ENCODE results near the gene CDH20. TPM values are rescaled to one million over a fixed set of nuclear protein-coding genes. Genes with fewer than 3 reads are reported as not detected.

CDH20 gene
- polyA plus RNA-seq, 2 of the 4 experiments (the other 2 are of a cell fraction), result not detected

DNA sequence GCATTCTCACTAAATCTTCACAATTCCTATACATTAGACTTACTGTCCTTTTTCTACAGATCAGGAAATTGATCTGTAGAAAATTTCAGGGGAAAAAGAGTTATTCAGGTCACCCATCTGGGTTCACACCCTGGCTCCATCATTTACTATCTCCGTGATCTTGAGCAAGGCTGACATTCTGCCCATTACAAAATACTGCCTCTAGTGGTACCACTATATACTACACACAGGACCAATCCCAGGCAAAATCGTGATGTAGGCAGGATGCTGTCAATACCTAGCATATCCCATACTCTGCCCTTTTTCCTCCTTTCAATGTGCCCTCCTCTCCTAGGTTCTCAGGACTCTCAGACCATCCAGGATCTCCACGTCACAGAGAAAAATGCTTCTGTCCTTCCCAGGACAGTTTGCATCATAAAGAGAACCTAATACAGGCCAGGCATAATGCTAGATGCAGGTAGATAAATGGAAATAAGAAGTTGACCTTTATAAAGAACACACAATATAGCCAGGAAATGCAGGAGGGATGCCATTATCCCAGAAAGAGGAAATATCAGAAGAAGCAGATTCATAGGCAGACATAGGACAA is 101.9 kb downstream of the CDH20 start:
- DNase-seq (ENCODE audit: low read depth in 1 of 2, low spot score in 1 of 2) (peak in 1 of 2 experiments; percentile 12), FAIRE-seq (no peak), ATAC-seq (peak; percentile 54 to 64; a peak in 2 of 6 replicates)
- Histone ChIP-seq H3K27ac (no peak overlapping the region), H3K4me3 (no peak overlapping the region), H3K4me2 (no peak overlapping the region), H3K4me1 (no peaks in the 10 kb centered on the region), H3K9me3 (no peaks in the 10 kb centered on the region)
- WGBS (ENCODE audit: missing lambda C conversion rate), result 2% methylated on average over 3 of the region's 3 CpGs
- POLR2A ChIA-PET, result no interaction called here
- TF ChIP-seq MYC (IDR thresholded peaks at IDR 0.05; ENCODE audit: borderline replicate concordance, low read length), result no peak
- no peak for TF ChIP-seq POLR2AphosphoS2 (conservative IDR thresholded peaks at IDR 0.05; ENCODE audit: low read length)
- TF ChIP-seq HEYL (CRISPR knock-in tag; IDR thresholded peaks at IDR 0.05), result no peak
- TF ChIP-seq, protein P1, sequence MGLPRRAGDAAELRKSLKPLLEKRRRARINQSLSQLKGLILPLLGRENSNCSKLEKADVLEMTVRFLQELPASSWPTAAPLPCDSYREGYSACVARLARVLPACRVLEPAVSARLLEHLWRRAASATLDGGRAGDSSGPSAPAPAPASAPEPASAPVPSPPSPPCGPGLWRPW (IDR thresholded peaks at IDR 0.05), result no peak
- no peak for TF ChIP-seq NR3C1 (IDR thresholded peaks at IDR 0.05)
- peak; percentile 16; the same call in 1 of the 3 replicates for TF ChIP-seq CTCF (IDR thresholded peaks at IDR 0.05)
- CTCF ChIA-PET, result no interaction called here

DNA sequence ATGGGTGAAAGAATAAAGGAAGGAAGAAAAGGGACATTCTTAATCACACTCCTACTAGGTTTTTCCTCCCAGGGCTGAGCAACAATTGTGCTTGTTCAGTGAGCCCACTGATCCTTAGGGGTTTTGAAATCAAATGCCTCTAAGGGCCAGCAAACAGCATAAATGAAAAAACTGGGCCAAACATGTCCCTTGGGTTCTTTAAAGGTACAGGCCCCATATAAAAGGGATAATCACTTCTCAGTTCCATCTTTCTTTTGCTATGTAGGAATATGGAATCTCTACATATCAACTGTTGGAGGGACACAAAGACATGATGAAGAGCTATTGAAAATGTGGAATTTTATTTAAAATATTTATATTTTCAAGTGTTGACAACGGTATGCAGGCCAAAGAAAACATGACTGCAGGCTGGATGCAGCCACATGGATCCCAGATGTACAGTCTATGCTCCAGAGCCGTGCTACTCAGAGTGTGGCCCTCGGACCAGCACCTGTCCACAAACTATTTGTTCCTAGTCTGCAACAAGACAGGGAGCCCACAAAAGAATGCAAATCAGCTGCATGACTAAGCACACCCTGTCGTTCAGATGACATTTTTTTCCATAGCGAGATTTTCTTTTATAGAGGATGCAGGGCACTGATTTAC is 110.0 kb downstream of the CDH20 start:
- no peaks in the 10 kb centered on the region for H3K9me3 ChIP-seq
- H3K4me1 ChIP-seq, result no peaks in the 10 kb centered on the region
- TF ChIP-seq MYC (IDR thresholded peaks at IDR 0.05; ENCODE audit: borderline replicate concordance, low read length) (no peak), MAFK (IDR thresholded peaks at IDR 0.05; ENCODE audit: partially characterized antibody) (no peak)
- no peak overlapping the region for H3K27ac ChIP-seq
- no peak overlapping the region for H3K4me2 ChIP-seq
- no peak for DNase-seq (ENCODE audit: low read depth in 1 of 2, low spot score in 1 of 2)
- POLR2A ChIA-PET, result no interaction called here
- ATAC-seq, result no peak
- CTCF ChIA-PET, result no interaction called here
- WGBS (ENCODE audit: missing lambda C conversion rate), result 8% methylated on average over 5 of the region's 5 CpGs
- H3K4me3 ChIP-seq, result no peak overlapping the region
- no peak for FAIRE-seq

DNA sequence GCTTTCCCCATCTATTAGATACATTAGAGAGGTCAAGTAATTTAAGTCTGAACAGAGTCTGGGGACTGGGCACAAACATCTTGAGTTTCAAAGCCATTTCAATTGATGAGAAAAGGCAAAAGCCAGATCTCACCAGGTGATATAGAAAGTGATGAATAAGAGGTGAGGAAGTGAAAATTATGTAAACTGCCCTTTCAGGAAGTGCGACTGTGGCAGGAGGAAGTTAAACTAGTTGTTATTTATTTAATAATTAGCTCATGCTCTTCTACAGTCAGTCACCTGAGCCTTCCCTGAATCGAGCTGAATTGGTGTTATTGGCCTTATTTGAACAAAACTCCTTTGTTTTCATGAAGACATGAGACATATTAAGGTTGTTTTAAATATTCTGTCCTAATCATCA is 115.1 kb downstream of the CDH20 start:
- DNase-seq (ENCODE audit: low read depth in 1 of 2, low spot score in 1 of 2) (no peak), FAIRE-seq (no peak), ATAC-seq (no peak)
- ChIA-PET POLR2A (no interaction called here), CTCF (no interaction called here)
- 0% methylated on average over 2 of the region's 2 CpGs for WGBS (ENCODE audit: missing lambda C conversion rate)
- no peak overlapping the region for H3K4me2 ChIP-seq
- TF ChIP-seq BHLHE40 (IDR thresholded peaks at IDR 0.05; ENCODE audit: low read depth, low read length) (no peak), NFE2L2 (conservative IDR thresholded peaks at IDR 0.05; ENCODE audit: low read length) (no peak), SREBF2 (IDR thresholded peaks at IDR 0.05) (no peak), HOXB13 (CRISPR knock-in tag; IDR thresholded peaks at IDR 0.05; ENCODE audit: low read depth) (no peak), ZC3H11A (IDR thresholded peaks at IDR 0.05) (no peak), MAX (IDR thresholded peaks at IDR 0.05) (no peak), RAD21 (conservative IDR thresholded peaks at IDR 0.05 in 1 of 2, IDR thresholded peaks at IDR 0.05 in 1 of 2) (no peak), PHF8 (IDR thresholded peaks at IDR 0.05; ENCODE audit: borderline replicate concordance, low read depth) (no peak), HOXB5 (CRISPR knock-in tag; IDR thresholded peaks at IDR 0.05) (no peak), FOSL2 (IDR thresholded peaks at IDR 0.05) (no peak), FOSL2 (CRISPR knock-in tag; IDR thresholded peaks at IDR 0.05) (no peak), KDM5A (IDR thresholded peaks at IDR 0.05) (no peak), ESRRA (IDR thresholded peaks at IDR 0.05; ENCODE audit: borderline replicate concordance, low read length) (no peak)
- TF ChIP-seq, protein P2, sequence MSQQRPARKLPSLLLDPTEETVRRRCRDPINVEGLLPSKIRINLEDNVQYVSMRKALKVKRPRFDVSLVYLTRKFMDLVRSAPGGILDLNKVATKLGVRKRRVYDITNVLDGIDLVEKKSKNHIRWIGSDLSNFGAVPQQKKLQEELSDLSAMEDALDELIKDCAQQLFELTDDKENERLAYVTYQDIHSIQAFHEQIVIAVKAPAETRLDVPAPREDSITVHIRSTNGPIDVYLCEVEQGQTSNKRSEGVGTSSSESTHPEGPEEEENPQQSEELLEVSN (IDR thresholded peaks at IDR 0.05; ENCODE audit: borderline replicate concordance, low read depth), result no peak
- no peaks in the 10 kb centered on the region for H3K9me3 ChIP-seq
- H3K4me3 ChIP-seq, result no peak overlapping the region
- H3K27ac ChIP-seq, result no peak overlapping the region
- no peaks in the 10 kb centered on the region for H3K4me1 ChIP-seq

Data from A549 (cell line).